GM10847 (cell line): Measurements from ENCODE around the gene KIAA0930.

Experiments used
- POLR2A ChIP-seq: IDR thresholded peaks from 2 replicates; pipeline ENCODE4 v1.6.1; 2011; ENCODE audit not compliant: insufficient read length; ENCODE audit errors: extremely low read depth

KIAA0930 gene

DNA sequence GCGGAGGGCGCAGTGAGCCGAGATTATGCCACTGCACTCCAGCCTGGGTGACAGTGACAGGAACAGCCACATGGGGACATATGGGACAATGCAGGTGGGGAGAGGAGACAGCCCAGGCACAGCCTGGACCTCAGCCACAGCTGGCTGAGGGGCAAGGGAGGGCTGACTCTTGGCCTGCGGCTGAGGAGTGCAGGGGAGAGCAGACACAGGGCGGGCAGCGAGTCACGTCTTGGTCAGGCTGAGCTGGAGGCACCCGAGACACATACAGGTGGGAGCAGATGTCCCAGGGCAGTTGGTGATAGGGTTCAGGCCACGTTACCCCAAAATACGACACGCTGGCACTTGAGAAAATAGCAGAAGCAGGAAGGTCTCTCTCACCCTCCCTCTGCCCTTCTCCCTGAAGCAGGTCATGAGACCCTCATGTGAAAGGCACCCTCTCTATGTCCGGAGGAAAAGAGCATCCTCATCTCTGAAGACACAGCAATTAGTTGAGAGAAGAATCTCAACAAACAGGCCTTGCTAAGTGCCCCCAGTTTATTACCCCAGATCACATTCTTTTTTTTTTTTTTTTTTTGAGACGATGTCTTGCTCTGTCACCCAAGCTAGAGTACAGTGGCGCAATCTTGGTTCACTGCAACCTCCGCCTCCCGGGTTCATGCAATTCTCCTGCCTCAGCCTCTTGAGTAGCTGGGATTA lies 10.5 kb downstream of the KIAA0930 start:
- TF ChIP-seq POLR2A = no peak

- TF ChIP-seq POLR2A = no peak
These were observed 11.5 kb downstream of the KIAA0930 start for GRCh38 chr22:45229181-45229580.

DNA sequence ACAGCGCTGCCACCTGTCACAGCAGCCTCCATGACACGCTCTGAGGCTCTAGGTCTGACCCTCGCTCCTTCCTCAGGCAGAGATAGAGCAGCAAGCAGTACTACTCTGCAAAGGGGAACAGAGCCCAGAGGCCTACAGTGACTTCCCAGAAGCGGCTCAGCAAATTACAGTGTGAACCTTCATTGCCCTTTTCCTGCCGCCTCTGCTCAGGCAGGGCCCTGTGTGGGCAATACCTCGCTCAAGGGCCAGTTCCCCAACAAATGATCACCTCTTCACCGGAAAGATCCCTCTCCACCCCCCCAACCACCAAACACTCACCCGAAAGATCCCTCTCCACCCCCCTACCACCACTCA lies 12.3 kb downstream of the KIAA0930 start:
- TF ChIP-seq POLR2A = no peak

GRCh38 chr22:45227645-45228400 lies 12.9 kb downstream of the KIAA0930 start:
- no peak for TF ChIP-seq POLR2A

DNA sequence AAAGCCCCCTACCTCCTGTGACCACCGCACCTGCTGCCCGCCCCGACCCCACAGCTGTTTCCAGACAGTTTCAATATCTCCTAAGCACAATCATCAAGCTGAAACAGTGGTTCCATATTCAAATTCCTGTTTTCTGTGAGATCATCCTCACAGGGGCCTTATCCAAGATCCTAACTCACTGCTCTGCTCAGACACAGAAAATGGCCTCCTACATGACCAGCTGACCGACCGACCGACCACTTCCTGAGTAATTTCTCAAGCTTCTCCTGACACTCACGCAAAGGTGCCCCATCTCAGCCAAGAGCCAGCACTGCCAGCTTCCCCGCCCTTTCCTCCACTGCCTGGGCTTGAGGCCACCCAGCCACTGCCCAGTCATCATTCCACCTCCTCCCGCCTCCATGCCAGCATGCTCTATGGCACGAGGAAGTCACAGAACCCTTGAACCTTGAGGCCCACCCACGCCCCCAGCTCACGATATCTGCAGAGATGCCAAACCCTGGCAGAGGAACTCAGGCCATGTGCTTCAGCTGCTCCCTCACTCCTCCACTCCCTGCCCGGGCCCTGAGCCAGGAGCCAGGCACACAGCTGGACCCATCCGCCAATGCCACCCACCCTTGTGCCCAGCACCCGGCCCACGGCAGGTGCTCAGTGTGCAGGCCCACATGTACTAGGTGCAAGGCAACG lies 14.0 kb downstream of the KIAA0930 start:
- TF ChIP-seq POLR2A = no peak

GRCh38 chr22:45225732-45226502 lies 14.8 kb downstream of the KIAA0930 start:
- TF ChIP-seq POLR2A = no peak

GRCh38 chr22:45224988-45225731 lies 15.5 kb downstream of the KIAA0930 start:
- TF ChIP-seq POLR2A = no peak

- TF ChIP-seq POLR2A = no peak
These were observed 16.4 kb downstream of the KIAA0930 start for GRCh38 chr22:45224331-45224730.

- no peak for TF ChIP-seq POLR2A
These were observed 17.2 kb downstream of the KIAA0930 start for GRCh38 chr22:45223304-45224117.

DNA sequence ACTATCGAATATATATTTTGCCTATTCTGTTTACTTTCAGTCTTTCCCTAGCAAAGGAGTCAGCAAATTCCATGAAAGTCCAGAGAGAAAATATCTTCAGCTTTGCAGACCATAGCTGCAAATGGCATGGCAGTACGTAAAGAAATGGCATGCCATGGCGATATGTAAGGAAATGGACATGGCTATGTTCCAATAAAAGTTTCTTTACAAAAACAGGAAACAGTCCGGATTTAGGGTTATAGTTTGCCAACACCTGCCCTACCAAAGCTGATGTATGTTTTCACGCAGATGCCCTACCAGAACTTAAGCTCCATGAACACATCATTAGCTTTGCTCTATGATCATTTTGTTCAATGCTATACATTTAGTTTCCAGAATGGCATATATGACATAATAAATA lies 19.5 kb downstream of the KIAA0930 start:
- no peak for TF ChIP-seq POLR2A

DNA sequence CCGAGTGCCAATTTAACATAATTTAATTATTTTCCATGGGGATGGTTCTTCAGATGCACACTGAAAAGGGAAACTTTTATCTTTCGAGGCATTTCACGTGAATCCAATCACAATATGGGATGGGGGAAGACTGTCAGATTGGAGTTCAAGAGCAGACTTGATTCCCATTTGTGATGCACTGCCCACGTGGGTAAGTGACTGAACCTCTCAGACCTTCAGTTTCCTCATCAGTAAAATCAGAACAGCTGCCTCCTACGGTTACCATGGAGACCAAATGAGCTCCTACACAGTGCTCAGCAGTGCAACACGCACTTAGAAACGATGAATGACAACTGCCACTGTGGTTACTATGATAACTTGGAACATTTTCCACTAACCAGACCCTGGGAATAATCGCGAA lies 21.7 kb downstream of the KIAA0930 start:
- TF ChIP-seq POLR2A = no peak

- no peak for TF ChIP-seq POLR2A
These were observed 22.9 kb downstream of the KIAA0930 start for GRCh38 chr22:45217806-45218205.

GRCh38 chr22:45217345-45217744 lies 23.3 kb downstream of the KIAA0930 start:
- TF ChIP-seq POLR2A = no peak

GRCh38 chr22:45216133-45217003 lies 24.3 kb downstream of the KIAA0930 start:
- TF ChIP-seq POLR2A = no peak
